Measurements from ENCODE around the gene EIPR1. TPM values are rescaled to one million over a fixed set of nuclear protein-coding genes. Genes with fewer than 3 reads are reported as not detected.

EIPR1 gene
- total RNA-seq, 1 experiment from 2014 or later = 22.8 TPM

- peaks cover 21% of the 10 kb centered on the region for H3K9me3 Mint-ChIP-seq
- H3K4me3 Mint-ChIP-seq = no peak overlapping the region
- TF ChIP-seq ATF3 (CRISPR knock-in tag; conservative IDR thresholded peaks at IDR 0.05) (no peak), ZMAT4 (CRISPR knock-in tag; IDR thresholded peaks at IDR 0.05) (no peak), ZNF219 (CRISPR knock-in tag; IDR thresholded peaks at IDR 0.05; ENCODE audit: borderline replicate concordance) (no peak), SMAD3 (CRISPR knock-in tag; IDR thresholded peaks at IDR 0.05; ENCODE audit: borderline replicate concordance) (no peak), ZNF416 (CRISPR knock-in tag; IDR thresholded peaks at IDR 0.05) (no peak), IRF1 (CRISPR knock-in tag; IDR thresholded peaks at IDR 0.05) (no peak), TCF7 (CRISPR knock-in tag; IDR thresholded peaks at IDR 0.05; ENCODE audit: low read depth) (no peak), ESRRA (CRISPR knock-in tag; IDR thresholded peaks at IDR 0.05; ENCODE audit: borderline replicate concordance) (no peak), E2F1 (CRISPR knock-in tag; IDR thresholded peaks at IDR 0.05) (no peak), ZNF263 (CRISPR knock-in tag; IDR thresholded peaks at IDR 0.05; ENCODE audit: low read depth) (no peak), NR1H2 (CRISPR knock-in tag; IDR thresholded peaks at IDR 0.05) (no peak), ZNF532 (CRISPR knock-in tag; IDR thresholded peaks at IDR 0.05; ENCODE audit: borderline replicate concordance) (no peak), PREB (CRISPR knock-in tag; IDR thresholded peaks at IDR 0.05; ENCODE audit: borderline replicate concordance) (no peak), NFYB (CRISPR knock-in tag; conservative IDR thresholded peaks at IDR 0.05; ENCODE audit: low read depth) (no peak), HMGA2 (CRISPR knock-in tag; IDR thresholded peaks at IDR 0.05) (no peak)
- ATAC-seq (no peak), DNase-seq (ENCODE audit: low spot score) (no peak)
- CTCF ChIA-PET = no interaction called here
- POLR2A ChIA-PET = no interaction called here
- no peak overlapping the region for H3K27ac Mint-ChIP-seq
- no peaks in the 10 kb centered on the region for H3K27me3 Mint-ChIP-seq (ENCODE audit: low read depth)
- peaks cover 7% of the 10 kb centered on the region; the same call in 1 of the 2 replicates for H3K36me3 Mint-ChIP-seq
- H3K4me1 Mint-ChIP-seq = peaks cover 22% of the 10 kb centered on the region
Measured at GRCh38 chr2:3268705-3269029, 109.0 kb downstream of the EIPR1 start.

GRCh38 chr2:3267869-3268704 is 109.5 kb downstream of the EIPR1 start:
- TF ChIP-seq ZBTB43 (CRISPR knock-in tag; IDR thresholded peaks at IDR 0.05) (no peak), TCF7 (CRISPR knock-in tag; IDR thresholded peaks at IDR 0.05; ENCODE audit: low read depth) (no peak), ZSCAN18 (CRISPR knock-in tag; IDR thresholded peaks at IDR 0.05) (no peak), ATF6 (CRISPR knock-in tag; IDR thresholded peaks at IDR 0.05) (no peak)
- Mint-ChIP-seq H3K4me3 (no peak overlapping the region), H3K9me3 (peaks cover 21% of the 10 kb centered on the region), H3K36me3 (peaks cover 7% of the 10 kb centered on the region; the same call in 1 of the 2 replicates), H3K4me1 (peaks cover 22% of the 10 kb centered on the region), H3K27me3 (ENCODE audit: low read depth) (no peaks in the 10 kb centered on the region), H3K27ac (no peak overlapping the region)
- ChIA-PET POLR2A (no interaction called here), CTCF (interaction anchor here (0.7 kb wide), 1 partner anchor 384 kb away, joined by 3 read pairs; no protein-coding TSS in a partner anchor)
- no peak for ATAC-seq
- no peak for DNase-seq (ENCODE audit: low spot score)
